Neural cell (in vitro differentiated cells): ENCODE data around the gene PUS10. TPM values are rescaled to one million over a fixed set of nuclear protein-coding genes. Genes with fewer than 3 reads are reported as not detected.

Experiments used
- H2AFZ ChIP-seq: fragments of 200-600, 300-800 bp; sonication (generic), shearing (Covaris generic); 2 replicates; pipeline ENCODE4 v1.6.0; 2014; ENCODE audit warnings: low read depth, mild to moderate bottlenecking, antibody characterized with exemption, low read length, moderate library complexity
- H3F3A ChIP-seq: fragments of 200-600 bp; shearing (Covaris generic); 2 replicates; pipeline ENCODE4 v1.6.1; 2016; ENCODE audit warnings: mild to moderate bottlenecking, moderate library complexity, mixed read lengths, antibody characterized with exemption, low read length; ENCODE audit not compliant: insufficient read depth, poor library complexity, severe bottlenecking
- H3K27ac ChIP-seq: fragments of 200-600, 300-800 bp; sonication (generic), shearing (Covaris generic); 2 replicates; pipeline ENCODE4 v1.5.1; 2014; ENCODE audit warnings: mild to moderate bottlenecking, low read length, moderate library complexity
- H3K27me3 ChIP-seq: fragments of 300-800, 200-600 bp; sonication (generic), shearing (Covaris generic); 2 replicates; pipeline ENCODE4 v1.6.0; 2014; ENCODE audit warnings: mild to moderate bottlenecking, low read depth, low read length, moderate library complexity; ENCODE audit not compliant: insufficient read depth
- H3K36me3 ChIP-seq: fragments of 300-800, 200-600 bp; sonication (generic), shearing (Covaris generic); 2 replicates; pipeline ENCODE4 v1.5.1; 2014; ENCODE audit warnings: mild to moderate bottlenecking, antibody characterized with exemption, low read length, moderate library complexity; ENCODE audit not compliant: insufficient read depth
- H3K4me2 ChIP-seq: fragments of 300-800, 200-600 bp; sonication (generic), shearing (Covaris generic); 2 replicates; pipeline ENCODE4 v1.6.0; 2014; ENCODE audit warnings: mild to moderate bottlenecking, low read length
- H3K4me3 ChIP-seq: fragments of 300-800, 200-600 bp; sonication (generic), shearing (Covaris generic); 2 replicates; pipeline ENCODE4 v1.5.1; 2014; ENCODE audit warnings: mild to moderate bottlenecking, low read length, moderate library complexity
- H3K79me2 ChIP-seq: fragments of 200-600 bp; shearing (Covaris generic); replicated peaks from 2 replicates; pipeline ENCODE4 v1.6.0; 2014; ENCODE audit warnings: mild to moderate bottlenecking, low read length, moderate library complexity; ENCODE audit not compliant: insufficient read depth
- H3K9ac ChIP-seq: fragments of 300-800, 200-600 bp; sonication (generic), shearing (Covaris generic); 2 replicates; pipeline ENCODE4 v1.6.1; 2016; ENCODE audit warnings: mild to moderate bottlenecking, low read length, mixed read lengths
- H3K9me2 ChIP-seq: fragments of 200-600 bp; shearing (Covaris generic); 2 replicates; pipeline ENCODE4 v1.6.1; 2016; ENCODE audit warnings: mild to moderate bottlenecking, low read length, mixed read lengths; ENCODE audit not compliant: insufficient read depth
- H3K9me3 ChIP-seq: fragments of 200-600, 300-800 bp; sonication (generic), shearing (Covaris generic); 2 replicates; pipeline ENCODE4 v1.6.1; 2016; ENCODE audit warnings: mild to moderate bottlenecking, mixed run types, low read length, moderate library complexity, mixed read lengths
- H4K20me1 ChIP-seq: fragments of 200-600 bp; shearing (Covaris generic); 2 replicates; pipeline ENCODE4 v1.6.1; 2016; ENCODE audit warnings: mild to moderate bottlenecking, mixed run types; ENCODE audit not compliant: insufficient read depth
- EP300 ChIP-seq: fragments of 450-650 bp; conservative IDR thresholded peaks from 2 replicates; pipeline ENCODE4 v1.6.1; 2014; ENCODE audit warnings: antibody characterized with exemption, mild to moderate bottlenecking, moderate library complexity; ENCODE audit not compliant: poor library complexity, severe bottlenecking
- EZH2 ChIP-seq: fragments of 200-600, 300-800 bp; shearing (Covaris generic), sonication (generic); IDR thresholded peaks from 2 replicates; pipeline ENCODE4 v1.6.1; 2014; ENCODE audit warnings: antibody characterized with exemption, low read length, borderline replicate concordance, mild to moderate bottlenecking; ENCODE audit not compliant: insufficient read depth, poor library complexity, severe bottlenecking
- MXI1 ChIP-seq: fragments of 450-650 bp; conservative IDR thresholded peaks from 2 replicates; pipeline ENCODE4 v1.6.1; 2014; ENCODE audit warnings: antibody characterized with exemption, mild to moderate bottlenecking; ENCODE audit not compliant: poor library complexity, severe bottlenecking
- POLR2AphosphoS5 ChIP-seq: IDR thresholded peaks from 2 replicates; pipeline ENCODE4 v1.6.1; 2012
- RAD21 ChIP-seq: fragments of 450-650 bp; conservative IDR thresholded peaks from 2 replicates; pipeline ENCODE4 v1.6.1; 2014; ENCODE audit warnings: antibody characterized with exemption, mild to moderate bottlenecking, moderate library complexity
- SMC3 ChIP-seq: fragments of 450-650 bp; conservative IDR thresholded peaks from 2 replicates; pipeline ENCODE4 v1.6.1; 2014; ENCODE audit warnings: antibody characterized with exemption, mild to moderate bottlenecking, moderate library complexity; ENCODE audit not compliant: poor library complexity
- TAF1 ChIP-seq: IDR thresholded peaks from 2 replicates; pipeline ENCODE4 v1.6.1; 2012; ENCODE audit warnings: low read depth
- polyA plus RNA-seq: library from polyadenylated mRNA; depleted of rRNA; stranded (reverse); fragments of >200 nt; gene quantifications from 2 replicates; pipeline ENCODE4 v1.2.3, GENCODE V29; 2014
- TF ChIP-seq, protein P1 (sequence below): IDR thresholded peaks from 2 replicates; pipeline ENCODE4 v1.6.1; 2012; ENCODE audit warnings: borderline replicate concordance
- TF ChIP-seq, protein P2 (sequence below): fragments of 450-650 bp; IDR thresholded peaks from 2 replicates; pipeline ENCODE4 v1.5.1; 2014; ENCODE audit warnings: antibody characterized with exemption, mild to moderate bottlenecking, moderate library complexity; ENCODE audit not compliant: poor library complexity, severe bottlenecking

The PUS10 gene
- polyA plus RNA-seq, 1 donor from 2014 or later = 3.5 TPM

DNA sequence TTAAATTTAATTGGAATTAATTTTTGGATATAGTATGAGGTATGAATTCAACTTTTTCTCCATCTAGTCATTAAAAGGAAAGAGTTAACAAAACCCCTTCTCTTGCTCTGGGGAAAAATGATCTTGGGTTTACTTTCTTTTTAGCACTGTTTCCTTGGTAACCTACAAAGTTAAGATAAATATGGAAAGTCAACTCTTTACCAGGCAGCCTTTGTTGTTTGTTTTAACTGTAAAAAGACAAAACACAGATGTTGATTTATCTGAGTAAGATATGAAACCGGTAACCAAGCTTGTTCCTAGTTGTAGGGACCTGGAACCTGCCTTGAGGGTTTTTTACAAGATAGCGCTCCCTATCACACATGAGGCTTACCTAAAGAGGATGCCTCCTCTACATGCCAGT is 37.5 kb upstream of the PUS10 start:
- Histone ChIP-seq H4K20me1 (no peaks in the 10 kb centered on the region), H3K79me2 (no peaks in the 10 kb centered on the region), H3K4me3 (no peak overlapping the region), H2AFZ (no peak overlapping the region), H3K9me3 (no peaks in the 10 kb centered on the region), H3F3A (no peaks in the 10 kb centered on the region), H3K4me2 (no peak overlapping the region), H3K36me3 (no peaks in the 10 kb centered on the region), H3K27me3 (no peaks in the 10 kb centered on the region), H3K9me2 (no peaks in the 10 kb centered on the region), H3K27ac (no peak overlapping the region), H3K9ac (no peak overlapping the region)
- TF ChIP-seq RAD21 (no peak), MXI1 (no peak), EZH2 (no peak)

DNA sequence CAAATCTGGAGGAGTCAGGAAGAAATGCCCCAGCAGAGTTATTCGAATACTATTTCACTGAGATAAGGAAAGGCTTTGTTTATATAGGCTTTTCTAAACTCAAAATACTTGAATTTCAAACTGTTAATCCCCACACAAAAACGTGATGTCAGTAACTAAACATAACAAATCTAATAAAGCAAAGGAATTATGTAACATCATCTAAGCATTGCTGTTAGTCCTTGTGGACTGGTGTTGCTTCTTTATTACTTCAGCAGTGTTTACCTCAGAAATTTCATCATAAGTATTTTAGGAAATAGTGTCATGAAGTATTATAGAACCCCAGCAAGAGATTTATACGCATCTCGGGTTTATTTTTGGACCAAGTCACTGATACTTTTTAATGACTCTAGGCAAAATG is 27.9 kb upstream of the PUS10 start:
- Histone ChIP-seq H3K4me3 (no peak overlapping the region), H3K27ac (no peak overlapping the region), H3K4me2 (no peak overlapping the region), H3K27me3 (no peaks in the 10 kb centered on the region), H3K36me3 (peaks cover 9% of the 10 kb centered on the region), H2AFZ (no peak overlapping the region), H4K20me1 (no peaks in the 10 kb centered on the region), H3K79me2 (peaks cover 4% of the 10 kb centered on the region), H3K9me2 (no peaks in the 10 kb centered on the region), H3K9me3 (no peaks in the 10 kb centered on the region), H3K9ac (no peak overlapping the region), H3F3A (no peaks in the 10 kb centered on the region)
- TF ChIP-seq MXI1 = no peak
- no peak for TF ChIP-seq EP300
- TF ChIP-seq POLR2AphosphoS5 = no peak
- TF ChIP-seq, protein P1, sequence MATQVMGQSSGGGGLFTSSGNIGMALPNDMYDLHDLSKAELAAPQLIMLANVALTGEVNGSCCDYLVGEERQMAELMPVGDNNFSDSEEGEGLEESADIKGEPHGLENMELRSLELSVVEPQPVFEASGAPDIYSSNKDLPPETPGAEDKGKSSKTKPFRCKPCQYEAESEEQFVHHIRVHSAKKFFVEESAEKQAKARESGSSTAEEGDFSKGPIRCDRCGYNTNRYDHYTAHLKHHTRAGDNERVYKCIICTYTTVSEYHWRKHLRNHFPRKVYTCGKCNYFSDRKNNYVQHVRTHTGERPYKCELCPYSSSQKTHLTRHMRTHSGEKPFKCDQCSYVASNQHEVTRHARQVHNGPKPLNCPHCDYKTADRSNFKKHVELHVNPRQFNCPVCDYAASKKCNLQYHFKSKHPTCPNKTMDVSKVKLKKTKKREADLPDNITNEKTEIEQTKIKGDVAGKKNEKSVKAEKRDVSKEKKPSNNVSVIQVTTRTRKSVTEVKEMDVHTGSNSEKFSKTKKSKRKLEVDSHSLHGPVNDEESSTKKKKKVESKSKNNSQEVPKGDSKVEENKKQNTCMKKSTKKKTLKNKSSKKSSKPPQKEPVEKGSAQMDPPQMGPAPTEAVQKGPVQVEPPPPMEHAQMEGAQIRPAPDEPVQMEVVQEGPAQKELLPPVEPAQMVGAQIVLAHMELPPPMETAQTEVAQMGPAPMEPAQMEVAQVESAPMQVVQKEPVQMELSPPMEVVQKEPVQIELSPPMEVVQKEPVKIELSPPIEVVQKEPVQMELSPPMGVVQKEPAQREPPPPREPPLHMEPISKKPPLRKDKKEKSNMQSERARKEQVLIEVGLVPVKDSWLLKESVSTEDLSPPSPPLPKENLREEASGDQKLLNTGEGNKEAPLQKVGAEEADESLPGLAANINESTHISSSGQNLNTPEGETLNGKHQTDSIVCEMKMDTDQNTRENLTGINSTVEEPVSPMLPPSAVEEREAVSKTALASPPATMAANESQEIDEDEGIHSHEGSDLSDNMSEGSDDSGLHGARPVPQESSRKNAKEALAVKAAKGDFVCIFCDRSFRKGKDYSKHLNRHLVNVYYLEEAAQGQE = no peak
- no peak for TF ChIP-seq TAF1

DNA sequence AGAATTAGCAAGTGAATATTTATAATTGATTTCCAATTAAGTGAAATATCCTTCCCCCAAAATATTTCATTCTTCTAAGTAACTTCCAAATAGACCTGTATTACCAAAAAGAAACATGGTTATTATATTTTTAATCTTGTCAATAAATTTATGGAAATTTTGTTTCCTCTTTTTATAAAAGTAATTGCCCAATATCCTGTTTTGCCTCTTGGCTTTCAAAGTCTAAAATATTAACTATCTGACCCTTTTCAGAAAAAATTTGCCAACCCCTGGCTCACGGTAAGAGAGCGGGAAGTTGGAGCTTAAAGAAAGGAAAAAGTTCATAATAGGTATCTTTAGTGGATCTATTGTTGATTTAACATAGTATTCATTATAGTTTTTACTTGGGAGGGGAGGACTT is 27.2 kb upstream of the PUS10 start:
- Histone ChIP-seq H3K9me2 (no peaks in the 10 kb centered on the region), H3K9ac (no peak overlapping the region), H3K27me3 (no peaks in the 10 kb centered on the region), H3F3A (no peaks in the 10 kb centered on the region), H3K4me3 (no peak overlapping the region), H3K4me2 (no peak overlapping the region), H2AFZ (no peak overlapping the region), H3K79me2 (peaks cover 4% of the 10 kb centered on the region), H3K9me3 (no peaks in the 10 kb centered on the region), H3K36me3 (peaks cover 9% of the 10 kb centered on the region), H4K20me1 (no peaks in the 10 kb centered on the region), H3K27ac (no peak overlapping the region)
- no peak for TF ChIP-seq MXI1
- TF ChIP-seq, protein P1 = no peak
- no peak for TF ChIP-seq SMC3
- TF ChIP-seq EP300 = no peak
- no peak for TF ChIP-seq RAD21
- no peak for TF ChIP-seq TAF1
- TF ChIP-seq EZH2 = no peak
- TF ChIP-seq, protein P2, sequence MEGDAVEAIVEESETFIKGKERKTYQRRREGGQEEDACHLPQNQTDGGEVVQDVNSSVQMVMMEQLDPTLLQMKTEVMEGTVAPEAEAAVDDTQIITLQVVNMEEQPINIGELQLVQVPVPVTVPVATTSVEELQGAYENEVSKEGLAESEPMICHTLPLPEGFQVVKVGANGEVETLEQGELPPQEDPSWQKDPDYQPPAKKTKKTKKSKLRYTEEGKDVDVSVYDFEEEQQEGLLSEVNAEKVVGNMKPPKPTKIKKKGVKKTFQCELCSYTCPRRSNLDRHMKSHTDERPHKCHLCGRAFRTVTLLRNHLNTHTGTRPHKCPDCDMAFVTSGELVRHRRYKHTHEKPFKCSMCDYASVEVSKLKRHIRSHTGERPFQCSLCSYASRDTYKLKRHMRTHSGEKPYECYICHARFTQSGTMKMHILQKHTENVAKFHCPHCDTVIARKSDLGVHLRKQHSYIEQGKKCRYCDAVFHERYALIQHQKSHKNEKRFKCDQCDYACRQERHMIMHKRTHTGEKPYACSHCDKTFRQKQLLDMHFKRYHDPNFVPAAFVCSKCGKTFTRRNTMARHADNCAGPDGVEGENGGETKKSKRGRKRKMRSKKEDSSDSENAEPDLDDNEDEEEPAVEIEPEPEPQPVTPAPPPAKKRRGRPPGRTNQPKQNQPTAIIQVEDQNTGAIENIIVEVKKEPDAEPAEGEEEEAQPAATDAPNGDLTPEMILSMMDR = no peak
- TF ChIP-seq POLR2AphosphoS5 = no peak
